ENCODE data around the gene CDK19.

DNA sequence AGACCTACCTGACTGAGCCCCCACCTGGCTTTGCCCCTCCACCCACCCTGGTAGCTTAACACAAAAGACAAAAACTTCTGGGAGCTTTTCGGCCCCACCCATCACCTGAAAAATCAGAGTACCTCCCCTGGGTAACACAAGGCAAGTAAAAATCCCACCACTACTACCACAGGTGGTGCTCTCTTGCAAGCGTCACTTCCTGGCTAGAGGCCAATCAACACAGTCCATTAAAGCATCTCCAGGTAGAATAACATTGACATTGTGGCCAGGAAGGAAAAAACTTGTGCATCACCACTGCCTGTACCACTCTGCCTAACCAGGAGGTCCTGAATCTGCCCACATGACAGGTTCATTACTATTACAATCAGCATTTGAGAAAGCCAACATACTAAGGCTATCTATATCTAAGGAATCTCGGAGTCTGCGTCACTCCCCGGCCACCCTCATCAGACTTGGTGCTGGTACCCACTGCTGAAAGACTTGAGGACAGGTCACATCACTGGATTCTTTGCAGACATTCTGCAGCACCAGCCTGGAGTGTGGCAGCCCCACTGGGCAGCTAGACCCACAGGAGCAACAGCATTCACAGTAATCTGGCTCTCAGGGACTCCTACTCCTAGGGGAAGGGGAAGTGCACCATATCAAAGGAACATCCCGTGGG lies 125.9 kb downstream of the CDK19 start:
- no peak for TF ChIP-seq POLR2A (IDR thresholded peaks at IDR 0.05; ENCODE audit: low read length)
- TF ChIP-seq GATA1 (IDR thresholded peaks at IDR 0.05; ENCODE audit: low read depth, low read length) = no peak

Data from erythroblast (primary cell).